CD4-positive, alpha-beta T cell treated with Interleukin-6 at 100 ng/mL for 8 hours (primary cell): ENCODE measurements around the gene LRRC2.
"Not testable (repeated sequence)": the region's sequence is repeated elsewhere in the genome, so short reads cannot be mapped to it uniquely, and the experiment has no call there.

Experiments used
- DNase-seq: peaks from one replicate; pipeline ENCODE4 v3.0.0-alpha.2; 2020; ENCODE audit warnings: mixed read lengths, low spot score

LRRC2 gene

DNA sequence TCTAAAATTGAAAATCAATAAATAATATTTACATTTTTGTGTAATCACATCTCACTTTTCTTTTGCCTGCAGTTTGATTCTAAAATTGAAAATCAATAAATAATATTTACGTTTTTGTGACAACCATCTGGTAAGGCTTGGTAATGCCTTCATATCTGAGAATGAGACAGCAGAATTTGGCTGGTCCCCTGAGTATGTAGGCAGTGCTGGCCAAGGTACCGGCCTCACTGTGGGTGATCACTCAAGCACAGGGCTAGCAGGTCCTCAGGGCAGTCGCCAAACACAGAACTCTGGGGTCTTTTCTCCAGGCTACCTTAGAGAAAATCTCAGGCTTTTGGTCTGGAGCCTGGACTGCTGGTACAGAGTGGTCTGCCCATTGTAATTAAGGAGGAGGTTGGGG is 42.1 kb downstream of the LRRC2 start:
- DNase-seq = no peak

GRCh38 chr3:46523556-46523955 is 42.5 kb downstream of the LRRC2 start:
- no peak for DNase-seq

DNA sequence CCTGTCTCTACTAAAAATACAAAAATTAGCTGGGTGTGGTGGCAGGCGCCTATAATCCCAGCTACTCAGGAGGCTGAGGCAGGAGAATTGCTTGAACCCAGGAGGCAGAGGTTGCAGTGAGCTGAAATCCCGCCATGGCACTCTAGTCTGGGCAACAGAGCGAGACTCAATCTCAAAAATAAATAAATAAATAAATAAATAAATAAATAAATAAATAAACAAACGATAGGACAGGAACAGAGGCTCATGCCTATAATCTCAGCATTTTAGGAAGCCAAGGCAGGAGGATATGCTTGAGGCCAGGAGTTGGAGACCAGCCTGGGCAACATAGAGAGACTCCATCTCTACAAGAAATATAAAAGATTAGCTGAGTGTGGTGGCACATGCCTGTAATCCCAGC is 43.9 kb downstream of the LRRC2 start:
- DNase-seq = not testable (repeated sequence)

DNA sequence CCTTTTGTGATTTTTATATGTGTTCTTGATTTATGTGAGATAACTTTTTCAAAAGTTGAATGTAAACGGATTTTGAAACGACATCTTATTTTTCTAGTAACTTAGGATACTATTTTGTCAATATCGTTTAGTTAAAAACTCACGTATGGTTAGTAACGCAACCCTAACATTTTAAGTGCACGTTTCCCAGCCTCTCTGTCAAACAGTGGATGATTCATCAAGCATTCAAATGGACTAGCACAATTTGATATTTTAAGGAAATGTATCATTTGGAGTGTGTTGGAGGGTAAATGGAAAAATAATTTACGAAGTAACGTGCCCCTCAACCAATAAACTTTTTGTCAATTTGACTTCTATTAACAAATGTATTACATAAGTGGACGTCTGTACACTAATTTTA is 45.0 kb downstream of the LRRC2 start:
- no peak for DNase-seq

DNA sequence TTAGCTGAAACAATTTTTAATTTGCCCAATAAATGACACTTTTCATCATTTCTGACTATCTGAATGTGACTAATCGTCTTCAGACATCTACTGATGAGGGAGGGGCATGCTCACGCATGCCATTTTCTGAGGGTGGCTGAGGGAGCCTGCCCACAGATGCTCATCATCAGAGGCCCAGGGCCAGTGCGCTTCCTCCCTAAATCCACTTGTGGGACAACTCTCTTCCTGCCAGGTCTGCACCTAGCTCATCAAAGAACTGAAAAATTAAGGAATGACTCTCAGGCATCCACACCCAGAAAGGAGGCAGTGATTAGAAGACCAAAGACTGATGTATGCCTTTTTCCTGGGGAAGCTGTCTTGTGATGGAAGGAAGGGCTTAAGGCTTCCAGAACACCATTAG is 45.6 kb downstream of the LRRC2 start:
- DNase-seq = no peak

GRCh38 chr3:46519952-46520351 is 46.1 kb downstream of the LRRC2 start:
- DNase-seq = no peak

GRCh38 chr3:46517784-46518181 is 48.3 kb downstream of the LRRC2 start:
- DNase-seq = no peak

DNA sequence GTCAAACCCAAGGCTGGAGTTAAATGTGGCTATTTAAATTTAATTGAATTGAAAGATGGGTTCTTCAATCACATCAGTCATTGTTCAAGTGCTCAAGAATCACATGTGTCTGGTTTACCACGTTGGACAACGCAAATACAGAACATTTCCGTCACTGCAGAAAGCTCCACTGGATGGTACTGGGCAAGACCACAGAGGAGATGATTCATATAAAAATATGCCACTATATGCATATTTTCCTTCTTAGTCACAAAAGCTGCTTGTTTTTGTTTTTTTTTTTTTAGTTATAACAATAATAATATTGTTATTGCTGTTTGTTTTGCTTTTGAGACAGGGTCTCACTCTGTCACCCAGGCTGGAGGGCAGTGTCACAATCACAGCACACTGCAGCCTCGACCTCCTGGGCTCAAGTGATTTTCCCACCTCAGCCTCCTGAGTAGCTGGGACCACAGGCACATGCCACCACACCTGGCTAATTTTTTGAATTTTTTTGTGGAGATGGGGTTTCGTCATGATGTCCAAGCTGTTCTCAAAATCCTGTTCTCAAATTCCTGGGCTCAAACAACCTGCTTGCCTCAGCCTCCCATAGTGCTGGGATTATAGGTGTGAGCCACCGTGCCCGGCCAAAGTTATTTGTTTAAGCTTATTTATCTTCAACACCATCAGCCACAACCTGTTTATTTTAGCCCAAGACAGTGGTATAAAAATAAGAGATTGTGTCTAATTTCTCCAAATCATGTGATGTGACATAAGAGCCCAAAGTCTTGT is 48.9 kb downstream of the LRRC2 start:
- no peak for DNase-seq

DNA sequence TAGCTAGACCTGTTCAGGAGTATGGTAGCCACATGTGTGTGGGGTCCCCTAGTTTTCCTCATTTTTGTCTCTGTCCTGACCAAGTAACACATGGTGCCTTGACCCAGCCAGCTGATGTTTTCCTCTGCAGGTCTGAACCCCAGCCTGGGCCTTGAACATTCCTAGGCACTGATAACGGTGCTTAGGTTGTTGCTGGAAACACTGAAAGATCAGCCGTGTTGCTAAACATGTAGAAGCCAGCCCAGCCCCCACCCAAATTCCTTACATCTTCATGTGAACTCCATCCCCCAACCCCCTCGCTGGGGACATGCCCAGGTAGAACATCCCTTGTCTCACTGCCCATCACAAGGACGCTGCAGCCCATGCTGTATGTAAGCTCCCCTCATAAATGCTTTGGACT is 49.6 kb downstream of the LRRC2 start:
- no peak for DNase-seq

DNA sequence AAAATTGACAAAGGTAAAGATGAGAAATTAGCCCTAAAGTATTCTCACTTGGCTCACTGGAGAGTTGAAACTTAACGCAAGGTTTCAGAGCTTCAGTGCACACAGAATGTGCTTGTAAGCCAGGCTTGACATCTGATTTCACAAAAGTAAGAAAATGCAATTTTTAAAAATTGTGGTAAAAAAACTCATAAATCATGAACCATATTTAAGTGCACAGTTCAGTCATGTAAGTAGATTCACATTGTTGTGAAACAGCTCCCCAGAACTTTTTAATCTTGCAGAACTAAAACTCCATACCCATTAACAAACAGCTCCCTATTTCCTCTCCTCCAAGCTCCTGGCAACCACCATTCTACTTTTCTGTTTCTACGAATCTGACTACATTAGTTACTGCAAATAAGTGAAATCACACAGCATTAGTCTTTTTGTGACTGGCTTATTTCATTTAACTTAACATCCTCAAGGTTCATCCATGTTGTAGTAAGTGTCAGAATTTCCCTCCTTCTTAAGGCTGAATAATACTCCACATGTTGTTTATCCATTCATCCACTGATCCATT is 53.8 kb downstream of the LRRC2 start:
- no peak for DNase-seq

GRCh38 chr3:46509661-46510187 is 56.4 kb downstream of the LRRC2 start:
- DNase-seq = no peak

DNA sequence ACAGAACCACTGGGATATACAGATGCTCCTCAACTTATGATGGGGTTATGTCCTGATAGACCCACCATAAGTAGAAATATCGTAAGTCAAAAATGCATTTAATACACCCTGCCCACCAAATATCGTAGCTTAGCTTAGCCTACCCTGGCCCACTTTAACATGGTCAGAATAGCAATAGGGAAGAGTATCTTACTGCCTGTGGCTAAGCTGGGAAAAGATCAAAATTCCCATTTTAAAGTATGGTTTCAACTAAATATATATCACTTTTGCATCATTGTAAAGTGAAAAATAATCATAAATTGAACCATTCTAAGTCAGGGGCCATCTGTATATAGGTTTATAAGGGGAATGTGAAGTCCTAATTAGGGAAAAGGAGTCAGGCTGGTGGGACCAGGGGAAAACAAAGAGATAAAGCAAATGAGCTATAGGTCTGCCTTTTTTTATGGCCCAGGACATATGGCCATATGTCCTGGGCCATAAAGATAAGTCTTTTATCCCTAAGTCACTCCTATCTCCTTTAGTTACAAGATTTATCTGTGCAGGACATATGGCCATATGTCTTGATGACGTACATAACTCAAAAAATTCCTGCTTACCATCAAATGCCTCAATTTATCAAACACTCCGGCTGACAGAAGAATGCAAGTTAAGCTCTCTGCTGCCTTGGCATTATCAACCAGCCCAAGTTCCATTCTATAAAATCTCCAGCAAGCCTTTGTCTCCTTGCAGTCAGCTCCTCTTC is 57.1 kb downstream of the LRRC2 start:
- DNase-seq = no peak

GRCh38 chr3:46506526-46506925 is 59.6 kb downstream of the LRRC2 start:
- no peak for DNase-seq

- DNase-seq = no peak
Measured at GRCh38 chr3:46505953-46506352, 60.1 kb downstream of the LRRC2 start.

GRCh38 chr3:46504789-46505188 is 61.3 kb downstream of the LRRC2 start:
- DNase-seq = no peak

DNA sequence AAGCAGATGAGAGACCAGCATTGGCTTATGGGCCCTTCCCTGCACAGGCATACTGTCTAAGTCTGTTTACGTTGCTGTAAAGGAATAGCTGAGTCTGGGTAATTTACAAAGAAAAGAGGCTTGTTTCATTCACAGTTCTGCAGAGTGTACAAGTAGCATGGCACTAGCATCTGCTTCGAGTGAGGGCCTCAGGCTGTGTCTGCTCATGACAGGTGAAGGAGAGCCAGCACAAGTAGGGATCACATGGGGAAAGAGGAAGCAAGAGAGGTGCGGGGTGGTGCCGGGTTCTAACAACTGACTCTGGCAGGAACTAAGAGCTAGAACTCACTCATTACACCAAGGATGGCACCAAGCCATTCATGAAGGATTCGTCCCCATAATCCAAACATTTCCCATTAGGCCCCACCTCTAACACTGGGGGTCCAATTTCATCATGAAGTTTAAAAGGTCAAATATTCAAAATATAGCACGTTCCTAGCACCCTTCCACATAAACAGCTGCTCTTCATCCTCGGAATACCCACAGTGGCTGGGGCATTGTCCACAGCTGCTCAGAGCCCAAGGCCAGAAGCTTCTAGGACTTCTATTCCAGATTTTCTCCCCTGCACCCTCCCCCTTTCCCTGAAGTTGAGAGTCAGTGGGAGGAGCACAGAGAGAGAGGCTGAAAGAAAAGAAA is 62.8 kb downstream of the LRRC2 start:
- no peak for DNase-seq

GRCh38 chr3:46501702-46502101 is 64.4 kb downstream of the LRRC2 start:
- no peak for DNase-seq

- no peak for DNase-seq
Measured at GRCh38 chr3:46500656-46501635, 65.2 kb downstream of the LRRC2 start.

DNA sequence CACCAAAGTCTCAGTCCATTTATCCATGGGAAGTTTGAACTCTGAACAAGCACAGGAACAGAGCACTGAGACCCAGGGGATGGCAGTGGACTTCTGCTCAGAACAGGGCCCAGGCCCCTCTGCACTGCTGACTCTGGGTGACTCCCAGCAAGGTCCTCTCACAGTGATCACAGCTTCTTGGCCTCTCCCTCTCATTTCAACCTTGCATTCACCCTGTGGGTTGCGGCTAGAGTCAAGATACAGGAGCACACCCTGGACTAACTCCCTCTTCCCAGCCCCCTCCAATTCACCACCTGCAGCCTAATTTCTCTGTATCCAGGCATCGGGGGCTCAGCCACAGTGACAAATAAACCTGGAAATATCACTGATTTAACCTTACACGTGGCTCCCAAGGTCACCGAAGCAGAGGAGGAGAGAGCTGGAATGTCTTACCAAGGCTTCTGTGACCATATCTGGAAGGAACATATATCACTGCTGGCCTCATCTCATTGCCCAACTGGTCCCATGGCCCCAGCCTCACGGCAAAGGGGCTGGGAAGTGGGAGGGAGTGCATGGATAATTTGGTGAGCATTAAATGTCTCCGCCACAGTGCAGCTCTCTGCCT is 67.1 kb downstream of the LRRC2 start:
- no peak for DNase-seq

GRCh38 chr3:46497556-46498265 is 68.4 kb downstream of the LRRC2 start, which contains the start of gene RTP3:
Gene RTP3, plus strand, starts transcription at chr3:46497976. Its CDS starts 87 bp downstream, at chr3:46498063.
- DNase-seq = no peak
